ENCODE data around the gene KIF16B. TPM values are rescaled to one million over a fixed set of nuclear protein-coding genes. Genes with fewer than 3 reads are reported as not detected.

KIF16B gene
- total RNA-seq, 1 experiment from 2014 or later, result 7.0 TPM

DNA sequence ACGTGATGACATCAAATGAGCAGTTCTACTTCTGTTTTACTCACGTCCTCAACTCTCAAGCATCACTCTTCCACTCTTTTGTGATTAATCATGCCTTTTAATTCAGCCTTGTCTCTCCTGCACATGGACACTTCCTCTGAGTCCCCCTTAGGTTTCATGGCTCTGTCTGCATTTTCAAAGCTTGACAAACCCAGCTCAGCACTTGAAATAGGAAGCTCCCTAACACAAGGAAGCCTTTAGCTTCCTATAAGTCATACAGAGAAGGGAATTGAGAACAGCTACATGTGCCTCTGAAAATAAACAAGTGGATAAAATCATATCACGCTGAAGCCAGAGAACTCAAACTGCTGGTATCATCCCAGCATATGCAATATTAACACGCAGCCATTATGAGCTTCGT is 21.2 kb downstream of the KIF16B start:
- Histone ChIP-seq H3K27me3 (ENCODE audit: insufficient read depth, low read length) (no peaks in the 10 kb centered on the region), H3K4me3 (replicated peaks in 1 of 2; ENCODE audit: low read depth in 1 of 2, low read length in 2 of 2) (no peak overlapping the region), H3K4me1 (ENCODE audit: control insufficient read depth in 1 of 2, insufficient read depth in 2 of 2, low read length in 2 of 2) (no peaks in the 10 kb centered on the region), H2AFZ (ENCODE audit: low read depth, low read length, poor library complexity, severe bottlenecking) (no peak overlapping the region), H3K9me3 (ENCODE audit: control insufficient read depth in 1 of 2, insufficient read depth in 1 of 2, low read depth in 1 of 2, low read length in 2 of 2) (no peaks in the 10 kb centered on the region), H4K20me1 (ENCODE audit: insufficient read depth) (no peaks in the 10 kb centered on the region), H3K4me2 (ENCODE audit: low read length) (no peak overlapping the region), H3K36me3 (ENCODE audit: control insufficient read depth in 1 of 2, insufficient read depth in 2 of 2, low read length in 2 of 2) (no peaks in the 10 kb centered on the region), H3K9me2 (ENCODE audit: insufficient read depth) (no peaks in the 10 kb centered on the region), H3K79me2 (ENCODE audit: insufficient read depth, low read length) (no peaks in the 10 kb centered on the region), H3K9ac (ENCODE audit: low read length) (no peak overlapping the region), H3K27ac (ENCODE audit: low read depth, low read length) (no peak overlapping the region)
- ChIA-PET POLR2A (no interaction called here), RAD21 (ENCODE audit: low non-redundant PET in 1 of 2, low total read pairs in 2 of 2, uncharacterized antibody in 2 of 2, unreplicated experiment in 2 of 2) (no interaction called here), CTCF (no interaction called here)
- DNase-seq (ENCODE audit: low read depth, low spot score), result no peak
- ATAC-seq, result no peak
- no TSS peak for BruUV-seq (replicated peaks)
- intact Hi-C loops (cut with micrococcal nuclease), result no loop called here
- TF ChIP-seq, protein P1, sequence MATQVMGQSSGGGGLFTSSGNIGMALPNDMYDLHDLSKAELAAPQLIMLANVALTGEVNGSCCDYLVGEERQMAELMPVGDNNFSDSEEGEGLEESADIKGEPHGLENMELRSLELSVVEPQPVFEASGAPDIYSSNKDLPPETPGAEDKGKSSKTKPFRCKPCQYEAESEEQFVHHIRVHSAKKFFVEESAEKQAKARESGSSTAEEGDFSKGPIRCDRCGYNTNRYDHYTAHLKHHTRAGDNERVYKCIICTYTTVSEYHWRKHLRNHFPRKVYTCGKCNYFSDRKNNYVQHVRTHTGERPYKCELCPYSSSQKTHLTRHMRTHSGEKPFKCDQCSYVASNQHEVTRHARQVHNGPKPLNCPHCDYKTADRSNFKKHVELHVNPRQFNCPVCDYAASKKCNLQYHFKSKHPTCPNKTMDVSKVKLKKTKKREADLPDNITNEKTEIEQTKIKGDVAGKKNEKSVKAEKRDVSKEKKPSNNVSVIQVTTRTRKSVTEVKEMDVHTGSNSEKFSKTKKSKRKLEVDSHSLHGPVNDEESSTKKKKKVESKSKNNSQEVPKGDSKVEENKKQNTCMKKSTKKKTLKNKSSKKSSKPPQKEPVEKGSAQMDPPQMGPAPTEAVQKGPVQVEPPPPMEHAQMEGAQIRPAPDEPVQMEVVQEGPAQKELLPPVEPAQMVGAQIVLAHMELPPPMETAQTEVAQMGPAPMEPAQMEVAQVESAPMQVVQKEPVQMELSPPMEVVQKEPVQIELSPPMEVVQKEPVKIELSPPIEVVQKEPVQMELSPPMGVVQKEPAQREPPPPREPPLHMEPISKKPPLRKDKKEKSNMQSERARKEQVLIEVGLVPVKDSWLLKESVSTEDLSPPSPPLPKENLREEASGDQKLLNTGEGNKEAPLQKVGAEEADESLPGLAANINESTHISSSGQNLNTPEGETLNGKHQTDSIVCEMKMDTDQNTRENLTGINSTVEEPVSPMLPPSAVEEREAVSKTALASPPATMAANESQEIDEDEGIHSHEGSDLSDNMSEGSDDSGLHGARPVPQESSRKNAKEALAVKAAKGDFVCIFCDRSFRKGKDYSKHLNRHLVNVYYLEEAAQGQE (IDR thresholded peaks at IDR 0.05; ENCODE audit: low read depth), result no peak
- TF ChIP-seq POLR2AphosphoS5 (IDR thresholded peaks at IDR 0.05; ENCODE audit: low read depth, low read length) (no peak), ELF1 (IDR thresholded peaks at IDR 0.05; ENCODE audit: borderline replicate concordance, low read depth) (no peak)
- TF ChIP-seq, protein P2, sequence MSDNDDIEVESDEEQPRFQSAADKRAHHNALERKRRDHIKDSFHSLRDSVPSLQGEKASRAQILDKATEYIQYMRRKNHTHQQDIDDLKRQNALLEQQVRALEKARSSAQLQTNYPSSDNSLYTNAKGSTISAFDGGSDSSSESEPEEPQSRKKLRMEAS (IDR thresholded peaks at IDR 0.05), result no peak

DNA sequence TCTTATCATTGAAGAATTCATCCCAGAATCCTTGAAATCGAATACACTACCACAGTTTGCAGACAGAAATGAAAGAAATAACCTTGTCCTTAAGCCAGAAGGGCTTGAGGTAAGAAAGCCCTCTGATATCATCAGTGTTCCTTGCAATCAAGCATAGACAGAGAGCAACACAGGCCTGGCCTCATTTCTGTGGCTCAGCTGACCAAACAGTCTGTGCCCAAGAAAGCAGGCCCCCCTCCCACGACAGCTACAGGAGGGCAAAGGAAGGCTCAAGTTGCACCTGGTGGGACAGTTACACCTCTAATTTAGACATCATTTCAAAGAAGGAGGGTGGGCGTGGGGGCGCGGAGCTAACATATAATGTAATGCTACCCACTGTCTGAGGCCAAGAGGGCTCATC is 21.6 kb downstream of the KIF16B start:
- TF ChIP-seq EZH2phosphoT487 (IDR thresholded peaks at IDR 0.05; ENCODE audit: borderline replicate concordance) (no peak), EGR1 (IDR thresholded peaks at IDR 0.05; ENCODE audit: low read depth) (no peak)
- H3K27me3 ChIP-seq (ENCODE audit: insufficient read depth, low read length), result no peaks in the 10 kb centered on the region
- H3K36me3 ChIP-seq (ENCODE audit: control insufficient read depth in 1 of 2, insufficient read depth in 2 of 2, low read length in 2 of 2), result no peaks in the 10 kb centered on the region
- no peak overlapping the region for H2AFZ ChIP-seq (ENCODE audit: low read depth, low read length, poor library complexity, severe bottlenecking)
- ChIA-PET RAD21 (ENCODE audit: low non-redundant PET in 1 of 2, low total read pairs in 2 of 2, uncharacterized antibody in 2 of 2, unreplicated experiment in 2 of 2) (no interaction called here), CTCF (no interaction called here), POLR2A (no interaction called here)
- no peaks in the 10 kb centered on the region for H3K9me3 ChIP-seq (ENCODE audit: control insufficient read depth in 1 of 2, insufficient read depth in 1 of 2, low read depth in 1 of 2, low read length in 2 of 2)
- H3K9ac ChIP-seq (ENCODE audit: low read length), result no peak overlapping the region
- intact Hi-C loops (cut with micrococcal nuclease), result no loop called here
- BruUV-seq (replicated peaks), result no TSS peak
- H3K79me2 ChIP-seq (ENCODE audit: insufficient read depth, low read length), result no peaks in the 10 kb centered on the region
- H4K20me1 ChIP-seq (ENCODE audit: insufficient read depth), result no peaks in the 10 kb centered on the region
- H3K4me1 ChIP-seq (ENCODE audit: control insufficient read depth in 1 of 2, insufficient read depth in 2 of 2, low read length in 2 of 2), result no peaks in the 10 kb centered on the region
- DNase-seq (ENCODE audit: low read depth, low spot score), result no peak
- no peak overlapping the region for H3K4me2 ChIP-seq (ENCODE audit: low read length)
- no peak overlapping the region for H3K27ac ChIP-seq (ENCODE audit: low read depth, low read length)
- ATAC-seq, result no peak
- no peak overlapping the region for H3K4me3 ChIP-seq (replicated peaks in 1 of 2; ENCODE audit: low read depth in 1 of 2, low read length in 2 of 2)
- no peaks in the 10 kb centered on the region for H3K9me2 ChIP-seq (ENCODE audit: insufficient read depth)
